ENCODE measurements around the gene SLC35D3.

The SLC35D3 gene

DNA sequence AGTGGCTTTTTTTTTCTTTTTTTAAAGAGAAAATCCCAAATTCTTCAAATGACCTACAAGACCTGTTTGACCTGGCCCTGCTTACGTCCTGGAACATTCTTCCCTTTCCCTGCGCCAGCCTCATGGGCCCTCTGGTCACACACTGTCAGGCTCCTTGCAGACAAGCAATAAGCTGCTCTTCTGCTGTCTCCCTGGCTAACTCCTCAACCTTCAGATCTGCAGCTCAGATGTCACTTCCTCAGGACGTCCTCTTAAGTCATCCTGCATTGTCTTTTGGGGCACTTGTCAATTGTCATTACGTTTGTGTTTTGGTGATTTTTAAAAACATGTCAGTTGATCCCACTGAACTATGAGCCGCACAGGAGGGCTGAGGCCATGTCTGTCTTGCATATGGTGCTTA lies 28.9 kb upstream of the SLC35D3 start:
- Histone ChIP-seq H3F3A (ENCODE audit: insufficient read depth) (no peaks in the 10 kb centered on the region), H3K9me3 (ENCODE audit: insufficient read depth, low read length) (no peaks in the 10 kb centered on the region), H3K4me2 (ENCODE audit: low read depth, low read length, poor library complexity, severe bottlenecking) (no peak overlapping the region), H2AFZ (ENCODE audit: low read depth, low read length, severe bottlenecking) (no peak overlapping the region), H3K36me3 (ENCODE audit: low read length) (no peaks in the 10 kb centered on the region), H3K27me3 (ENCODE audit: low read length) (no peaks in the 10 kb centered on the region), H3K9me2 (replicated peaks; ENCODE audit: insufficient read depth, low read length) (no peaks in the 10 kb centered on the region), H3K4me3 (ENCODE audit: insufficient read depth, low read length, poor library complexity, severe bottlenecking) (no peak overlapping the region), H4K20me1 (ENCODE audit: low read depth, low read length) (no peaks in the 10 kb centered on the region), H3K79me2 (ENCODE audit: insufficient read depth, low read length) (no peaks in the 10 kb centered on the region), H3K9ac (ENCODE audit: low read length) (no peak overlapping the region), H3K27ac (ENCODE audit: low read depth, low read length) (no peak overlapping the region)
- no peak for TF ChIP-seq EZH2phosphoT487 (conservative IDR thresholded peaks at IDR 0.05; ENCODE audit: low read length)
- TF ChIP-seq CTCF (IDR thresholded peaks at IDR 0.05; ENCODE audit: insufficient read depth, low read length, poor library complexity, severe bottlenecking) = no peak

DNA sequence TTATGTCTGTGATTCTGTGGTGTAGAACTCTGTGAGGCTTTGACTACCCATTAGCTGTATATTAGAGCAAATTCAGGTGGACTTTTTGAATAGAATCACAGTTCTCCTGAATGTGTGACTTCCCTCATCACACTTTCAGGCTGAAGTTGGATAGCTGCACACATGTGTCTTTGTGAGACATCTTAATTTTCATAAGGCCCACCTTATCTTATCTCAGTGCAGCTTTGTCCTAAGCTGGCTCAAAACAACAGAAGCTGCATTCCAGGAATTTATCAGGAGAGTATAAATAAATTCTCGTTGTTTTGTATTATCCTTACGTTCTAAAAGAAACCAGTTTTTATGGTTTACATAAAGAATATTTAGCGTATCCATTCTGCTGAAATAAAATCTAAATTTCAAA lies 26.2 kb upstream of the SLC35D3 start:
- H3K4me3 ChIP-seq (ENCODE audit: insufficient read depth, low read length, poor library complexity, severe bottlenecking) = no peak overlapping the region
- H2AFZ ChIP-seq (ENCODE audit: low read depth, low read length, severe bottlenecking) = no peak overlapping the region
- H3K9ac ChIP-seq (ENCODE audit: low read length) = no peak overlapping the region
- no peaks in the 10 kb centered on the region for H3K9me3 ChIP-seq (ENCODE audit: insufficient read depth, low read length)
- no peaks in the 10 kb centered on the region for H4K20me1 ChIP-seq (ENCODE audit: low read depth, low read length)
- H3F3A ChIP-seq (ENCODE audit: insufficient read depth) = no peaks in the 10 kb centered on the region
- no peaks in the 10 kb centered on the region for H3K36me3 ChIP-seq (ENCODE audit: low read length)
- H3K27ac ChIP-seq (ENCODE audit: low read depth, low read length) = no peak overlapping the region
- no peaks in the 10 kb centered on the region for H3K27me3 ChIP-seq (ENCODE audit: low read length)
- H3K9me2 ChIP-seq (replicated peaks; ENCODE audit: insufficient read depth, low read length) = no peaks in the 10 kb centered on the region
- H3K79me2 ChIP-seq (ENCODE audit: insufficient read depth, low read length) = no peaks in the 10 kb centered on the region
- TF ChIP-seq EZH2phosphoT487 (conservative IDR thresholded peaks at IDR 0.05; ENCODE audit: low read length) (no peak), CTCF (IDR thresholded peaks at IDR 0.05; ENCODE audit: insufficient read depth, low read length, poor library complexity, severe bottlenecking) (no peak)
- H3K4me2 ChIP-seq (ENCODE audit: low read depth, low read length, poor library complexity, severe bottlenecking) = no peak overlapping the region

- TF ChIP-seq EZH2phosphoT487 (conservative IDR thresholded peaks at IDR 0.05; ENCODE audit: low read length) (no peak), CTCF (IDR thresholded peaks at IDR 0.05; ENCODE audit: insufficient read depth, low read length, poor library complexity, severe bottlenecking) (no peak)
- Histone ChIP-seq H3K9ac (ENCODE audit: low read length) (no peak overlapping the region), H3K27ac (ENCODE audit: low read depth, low read length) (no peak overlapping the region), H3K36me3 (ENCODE audit: low read length) (no peaks in the 10 kb centered on the region), H3K9me2 (replicated peaks; ENCODE audit: insufficient read depth, low read length) (no peaks in the 10 kb centered on the region), H3K27me3 (ENCODE audit: low read length) (no peaks in the 10 kb centered on the region), H3K4me2 (ENCODE audit: low read depth, low read length, poor library complexity, severe bottlenecking) (no peak overlapping the region), H3K4me3 (ENCODE audit: insufficient read depth, low read length, poor library complexity, severe bottlenecking) (no peak overlapping the region), H2AFZ (ENCODE audit: low read depth, low read length, severe bottlenecking) (no peak overlapping the region), H3F3A (ENCODE audit: insufficient read depth) (no peaks in the 10 kb centered on the region), H3K9me3 (ENCODE audit: insufficient read depth, low read length) (no peaks in the 10 kb centered on the region), H4K20me1 (ENCODE audit: low read depth, low read length) (no peaks in the 10 kb centered on the region), H3K79me2 (ENCODE audit: insufficient read depth, low read length) (no peaks in the 10 kb centered on the region)
Measured at GRCh38 chr6:136897071-136897470, 25.0 kb upstream of the SLC35D3 start.

Measured in SU-DHL-6 (cell line).